GM12801 (cell line): ENCODE results near the gene SH3PXD2A.

ENCODE experiments used
- TF ChIP-seq, protein P1 (sequence below): IDR thresholded peaks from one replicate; pipeline ENCODE4 v1.5.1; 2011; ENCODE audit warnings: control low read depth; ENCODE audit not compliant: insufficient read length; ENCODE audit errors: extremely low read depth

SH3PXD2A gene

GRCh38 chr10:103853428-103854264 lies 1.7 kb downstream of the SH3PXD2A start:
- TF ChIP-seq, protein P1, sequence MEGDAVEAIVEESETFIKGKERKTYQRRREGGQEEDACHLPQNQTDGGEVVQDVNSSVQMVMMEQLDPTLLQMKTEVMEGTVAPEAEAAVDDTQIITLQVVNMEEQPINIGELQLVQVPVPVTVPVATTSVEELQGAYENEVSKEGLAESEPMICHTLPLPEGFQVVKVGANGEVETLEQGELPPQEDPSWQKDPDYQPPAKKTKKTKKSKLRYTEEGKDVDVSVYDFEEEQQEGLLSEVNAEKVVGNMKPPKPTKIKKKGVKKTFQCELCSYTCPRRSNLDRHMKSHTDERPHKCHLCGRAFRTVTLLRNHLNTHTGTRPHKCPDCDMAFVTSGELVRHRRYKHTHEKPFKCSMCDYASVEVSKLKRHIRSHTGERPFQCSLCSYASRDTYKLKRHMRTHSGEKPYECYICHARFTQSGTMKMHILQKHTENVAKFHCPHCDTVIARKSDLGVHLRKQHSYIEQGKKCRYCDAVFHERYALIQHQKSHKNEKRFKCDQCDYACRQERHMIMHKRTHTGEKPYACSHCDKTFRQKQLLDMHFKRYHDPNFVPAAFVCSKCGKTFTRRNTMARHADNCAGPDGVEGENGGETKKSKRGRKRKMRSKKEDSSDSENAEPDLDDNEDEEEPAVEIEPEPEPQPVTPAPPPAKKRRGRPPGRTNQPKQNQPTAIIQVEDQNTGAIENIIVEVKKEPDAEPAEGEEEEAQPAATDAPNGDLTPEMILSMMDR = no peak

DNA sequence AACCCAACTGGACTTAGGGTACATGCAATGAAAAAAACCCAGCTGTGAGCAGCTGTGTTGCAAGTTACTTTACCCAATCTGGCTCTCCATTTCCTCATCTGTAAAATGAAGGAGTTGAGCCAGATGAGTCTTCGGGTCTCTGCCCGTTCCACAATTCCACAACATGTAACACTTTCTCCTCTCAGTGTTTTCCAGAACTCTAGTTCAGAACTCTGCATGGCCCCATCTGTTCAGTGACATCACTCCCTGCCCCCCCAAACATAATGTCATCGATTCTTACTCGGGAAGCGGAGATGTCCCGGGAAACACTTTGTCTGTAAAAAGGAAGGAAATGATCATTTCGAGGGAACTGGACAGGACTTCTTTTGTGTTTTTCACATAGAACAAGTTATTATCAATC lies 2.5 kb downstream of the SH3PXD2A start:
- TF ChIP-seq, protein P1 = no peak

- TF ChIP-seq, protein P1 = no peak
Observed at GRCh38 chr10:103852189-103852711, 3.1 kb downstream of the SH3PXD2A start.

- TF ChIP-seq, protein P1 = no peak
Observed at GRCh38 chr10:103851261-103851660, 4.1 kb downstream of the SH3PXD2A start.

DNA sequence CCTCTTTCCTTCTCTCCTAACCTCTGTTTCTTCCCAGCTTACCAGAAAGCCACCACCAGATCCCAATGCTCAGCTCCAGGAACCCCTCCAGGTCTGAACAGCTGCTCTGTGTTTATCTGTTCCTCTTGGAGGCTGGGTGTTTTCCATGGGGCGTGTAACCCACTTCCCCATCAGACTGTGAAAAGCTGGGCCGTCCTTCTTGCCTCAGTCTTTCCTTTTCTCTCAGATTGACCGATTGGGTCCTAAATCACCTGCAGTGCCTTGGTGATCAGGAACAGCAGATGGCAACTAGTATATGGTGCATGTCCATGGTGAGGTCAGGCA lies 4.8 kb downstream of the SH3PXD2A start:
- TF ChIP-seq, protein P1 = no peak

DNA sequence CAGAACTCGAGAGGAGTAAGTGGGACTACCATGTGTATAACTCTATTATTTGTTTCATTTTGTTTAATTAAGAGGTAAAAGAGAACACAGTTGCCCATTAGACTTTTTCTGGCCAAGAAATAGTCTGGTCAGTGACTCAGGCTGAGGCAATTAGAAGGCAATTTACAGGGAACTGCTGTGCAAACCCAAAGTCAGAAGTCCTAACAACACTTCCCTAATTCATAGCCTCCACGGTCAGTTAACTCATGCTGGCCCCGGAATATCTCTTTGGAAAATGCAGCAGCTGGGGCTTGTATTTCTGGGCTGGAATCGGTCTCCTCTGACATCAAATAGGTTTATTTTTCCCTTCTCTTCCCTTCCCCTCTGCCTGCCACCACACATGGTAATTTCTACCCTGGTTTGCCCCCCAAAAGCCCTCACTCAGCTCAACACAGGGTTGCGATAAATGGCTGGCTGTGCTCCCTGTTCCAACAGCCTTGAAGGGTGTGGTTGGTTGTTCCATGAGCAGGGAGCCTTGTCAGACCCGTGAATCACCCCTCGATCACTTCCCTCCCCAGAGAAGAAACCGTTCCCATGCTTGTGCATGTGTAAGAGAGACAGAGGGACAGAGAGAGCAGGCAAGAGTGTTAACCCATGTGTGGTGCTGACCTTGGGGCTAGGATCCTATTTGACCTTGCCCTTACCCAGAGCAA lies 5.3 kb downstream of the SH3PXD2A start:
- TF ChIP-seq, protein P1 = no peak

- TF ChIP-seq, protein P1 = no peak
Observed at GRCh38 chr10:103849212-103849877, 6.0 kb downstream of the SH3PXD2A start.
